Pons (tissue), 1 donor: ENCODE measurements around the gene FCGR2B.
"Not testable (repeated sequence)": the region's sequence is repeated elsewhere in the genome, so short reads cannot be mapped to it uniquely, and the experiment has no call there.

Experiments used
- DNase-seq: peaks from one replicate; pipeline ENCODE4 v3.0.0-alpha.2; 2016; ENCODE audit warnings: low spot score

FCGR2B gene

GRCh38 chr1:161647507-161648360 lies 15.2 kb upstream of the FCGR2B start:
- DNase-seq, result peak; percentile 73

GRCh38 chr1:161653541-161653940 lies 9.4 kb upstream of the FCGR2B start:
- not testable (repeated sequence) for DNase-seq

GRCh38 chr1:161653971-161654370 lies 9.0 kb upstream of the FCGR2B start:
- DNase-seq, result not testable (repeated sequence)

- DNase-seq, result not testable (repeated sequence)
These were observed 4.4 kb upstream of the FCGR2B start for GRCh38 chr1:161658524-161658923.

GRCh38 chr1:161661660-161662311 lies 1.2 kb upstream of the FCGR2B start:
- not testable (repeated sequence) for DNase-seq

GRCh38 chr1:161663569-161663968 lies 626 bp downstream of the FCGR2B start:
- DNase-seq, result not testable (repeated sequence)

- DNase-seq, result not testable (repeated sequence)
These were observed 1.7 kb downstream of the FCGR2B start for GRCh38 chr1:161664689-161665088.

- not testable (repeated sequence) for DNase-seq
These were observed 8.4 kb downstream of the FCGR2B start for GRCh38 chr1:161671045-161672020.

GRCh38 chr1:161673437-161673836 lies 10.5 kb downstream of the FCGR2B start:
- DNase-seq, result not testable (repeated sequence)

GRCh38 chr1:161674447-161674846 lies 11.5 kb downstream of the FCGR2B start:
- not testable (repeated sequence) for DNase-seq

- DNase-seq, result not testable (repeated sequence)
These were observed 12.0 kb downstream of the FCGR2B start for GRCh38 chr1:161674908-161675307.

GRCh38 chr1:161676441-161676840 lies 13.5 kb downstream of the FCGR2B start:
- peak; percentile 85 for DNase-seq

GRCh38 chr1:161676958-161677689 lies 14.2 kb downstream of the FCGR2B start:
- DNase-seq, result peak; percentile 24

GRCh38 chr1:161678500-161678899 lies 15.6 kb downstream of the FCGR2B start:
- no peak for DNase-seq

GRCh38 chr1:161681879-161682278 lies 18.9 kb downstream of the FCGR2B start:
- no peak for DNase-seq

GRCh38 chr1:161688946-161689345 lies 26.0 kb downstream of the FCGR2B start:
- DNase-seq, result no peak

- no peak for DNase-seq
These were observed 28.9 kb downstream of the FCGR2B start for GRCh38 chr1:161691846-161692245.

GRCh38 chr1:161693020-161693712 lies 30.2 kb downstream of the FCGR2B start:
- not testable (repeated sequence) for DNase-seq

- not testable (repeated sequence) for DNase-seq
These were observed 35.4 kb downstream of the FCGR2B start for GRCh38 chr1:161698302-161698701.

GRCh38 chr1:161702250-161702649 lies 39.3 kb downstream of the FCGR2B start:
- no peak for DNase-seq

GRCh38 chr1:161705537-161705936 lies 42.6 kb downstream of the FCGR2B start:
- DNase-seq, result no peak
